Astrocyte of the cerebellum (primary cell): Measurements from ENCODE around the gene SLC2A3.

Experiments used
- DNase-seq: peaks from one replicate; pipeline ENCODE4 v3.0.0-alpha.2; 2011; ENCODE audit warnings: low read depth
- H3K4me3 ChIP-seq: 2 replicates; pipeline ENCODE4 v1.5.1; 2011; ENCODE audit warnings: mild to moderate bottlenecking, low read depth, low read length, moderate library complexity
- in situ Hi-C: cut with HindIII; loops from 2 replicates; pipeline ENCODE4 v1.10.0; 2017; ENCODE audit warnings: low sequenced_read_pairs
- TF ChIP-seq, protein P1 (sequence below): IDR thresholded peaks from 2 replicates; pipeline ENCODE4 v1.5.1; 2012; ENCODE audit warnings: low read length, low read depth, moderate library complexity, mild to moderate bottlenecking; ENCODE audit errors: missing control alignments

Gene SLC2A3

DNA sequence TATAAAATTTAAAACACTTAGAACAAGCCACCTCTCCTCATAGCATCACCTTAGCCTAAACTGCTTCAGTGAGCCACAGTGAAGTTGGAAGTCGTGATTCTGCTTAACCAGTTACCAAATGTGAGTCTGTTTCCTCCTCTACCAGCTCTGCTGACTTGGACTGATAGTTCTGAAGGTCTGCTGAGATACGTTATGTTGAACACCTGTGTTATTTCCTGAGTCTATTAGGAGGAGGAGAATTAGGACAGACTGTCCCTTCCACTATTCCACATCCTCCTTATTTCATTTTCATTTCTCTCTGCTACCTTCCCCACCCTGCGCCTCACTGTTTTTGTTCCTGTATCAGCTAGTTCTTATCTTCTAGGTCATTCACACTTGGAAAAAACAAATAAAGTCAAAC is 65.7 kb downstream of the SLC2A3 start:
- no peak overlapping the region for H3K4me3 ChIP-seq
- TF ChIP-seq, protein P1, sequence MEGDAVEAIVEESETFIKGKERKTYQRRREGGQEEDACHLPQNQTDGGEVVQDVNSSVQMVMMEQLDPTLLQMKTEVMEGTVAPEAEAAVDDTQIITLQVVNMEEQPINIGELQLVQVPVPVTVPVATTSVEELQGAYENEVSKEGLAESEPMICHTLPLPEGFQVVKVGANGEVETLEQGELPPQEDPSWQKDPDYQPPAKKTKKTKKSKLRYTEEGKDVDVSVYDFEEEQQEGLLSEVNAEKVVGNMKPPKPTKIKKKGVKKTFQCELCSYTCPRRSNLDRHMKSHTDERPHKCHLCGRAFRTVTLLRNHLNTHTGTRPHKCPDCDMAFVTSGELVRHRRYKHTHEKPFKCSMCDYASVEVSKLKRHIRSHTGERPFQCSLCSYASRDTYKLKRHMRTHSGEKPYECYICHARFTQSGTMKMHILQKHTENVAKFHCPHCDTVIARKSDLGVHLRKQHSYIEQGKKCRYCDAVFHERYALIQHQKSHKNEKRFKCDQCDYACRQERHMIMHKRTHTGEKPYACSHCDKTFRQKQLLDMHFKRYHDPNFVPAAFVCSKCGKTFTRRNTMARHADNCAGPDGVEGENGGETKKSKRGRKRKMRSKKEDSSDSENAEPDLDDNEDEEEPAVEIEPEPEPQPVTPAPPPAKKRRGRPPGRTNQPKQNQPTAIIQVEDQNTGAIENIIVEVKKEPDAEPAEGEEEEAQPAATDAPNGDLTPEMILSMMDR = no peak
- in situ Hi-C loops = no loop called here
- no peak for DNase-seq
